ENCODE data around the gene LPCAT3.
A peak's percentile ranks its signal among the peaks of the same experiment; 100 is the strongest.

LPCAT3 gene

GRCh38 chr12:6950811-6951540, 67.3 kb downstream of the LPCAT3 start, which contains the start of gene PTPN6:
Gene PTPN6, plus strand, starts transcription at chr12:6951356. Its CDS starts 157 bp downstream, at chr12:6951513.
- DNase-seq, result no peak

GRCh38 chr12:6950401-6950801, 67.9 kb downstream of the LPCAT3 start:
- no peak for DNase-seq

GRCh38 chr12:6948873-6949594, 69.2 kb downstream of the LPCAT3 start:
- no peak for DNase-seq

- no peak for DNase-seq
Observed at GRCh38 chr12:6947615-6948014, 70.7 kb downstream of the LPCAT3 start.

GRCh38 chr12:6946920-6947374, 71.3 kb downstream of the LPCAT3 start:
- no peak for DNase-seq

- no peak for DNase-seq
Observed at GRCh38 chr12:6946033-6946919, 72.0 kb downstream of the LPCAT3 start.

GRCh38 chr12:6945613-6946012, 72.7 kb downstream of the LPCAT3 start:
- no peak for DNase-seq

GRCh38 chr12:6944381-6945186, 73.7 kb downstream of the LPCAT3 start:
- peak; percentile 99 for DNase-seq

- DNase-seq, result peak; percentile 99
Observed at GRCh38 chr12:6943722-6944380, 74.4 kb downstream of the LPCAT3 start, which contains the start of the genes C12orf57 and RNU7-1. Gene C12orf57, plus strand, starts transcription at chr12:6944022. Its CDS starts 100 bp downstream, at chr12:6944122. Gene RNU7-1, plus strand, starts transcription at chr12:6943816.

- peak; percentile 96 for DNase-seq
Observed at GRCh38 chr12:6943389-6943721, 74.9 kb downstream of the LPCAT3 start.

GRCh38 chr12:6942331-6942665, 76.0 kb downstream of the LPCAT3 start:
- DNase-seq, result no peak

GRCh38 chr12:6941782-6942181, 76.5 kb downstream of the LPCAT3 start:
- no peak for DNase-seq

GRCh38 chr12:6941267-6941666, 77.0 kb downstream of the LPCAT3 start:
- DNase-seq, result no peak

GRCh38 chr12:6939191-6939540, 79.1 kb downstream of the LPCAT3 start:
- no peak for DNase-seq

- DNase-seq, result no peak
Observed at GRCh38 chr12:6938353-6939190, 79.7 kb downstream of the LPCAT3 start.

- DNase-seq, result peak; percentile 90
Observed at GRCh38 chr12:6937481-6938352, 80.6 kb downstream of the LPCAT3 start.

- no peak for DNase-seq
Observed at GRCh38 chr12:6936636-6937480, 81.4 kb downstream of the LPCAT3 start.

GRCh38 chr12:6936194-6936635, 82.1 kb downstream of the LPCAT3 start:
- DNase-seq, result no peak
